GM18499 (cell line): ENCODE data around the gene TBCCD1.

Experiments
- ATAC-seq: cut with Tn5 transposase; IDR thresholded peaks from one replicate; pipeline ENCODE4 v1.9.1; 2021; ENCODE audit warnings: moderate number of reproducible peaks; ENCODE audit not compliant: insufficient read depth, unreplicated experiment

The TBCCD1 gene

GRCh38 chr3:186567072-186567921, at the start of gene TBCCD1:
Gene TBCCD1 (minus strand): TSS chr3:186567339. CDS start chr3:186564329, 3,010 bp downstream.
- peak; percentile 31 for ATAC-seq

- ATAC-seq: no peak
Observed at GRCh38 chr3:186616299-186616617, 49.1 kb upstream of the TBCCD1 start.

GRCh38 chr3:186614597-186615483, 47.7 kb upstream of the TBCCD1 start:
- no peak for ATAC-seq

- ATAC-seq: no peak
Observed at GRCh38 chr3:186614266-186614596, 47.1 kb upstream of the TBCCD1 start.

GRCh38 chr3:186613637-186614265, 46.6 kb upstream of the TBCCD1 start:
- no peak for ATAC-seq

GRCh38 chr3:186612721-186613636, 45.8 kb upstream of the TBCCD1 start, which contains the start of gene AHSG:
Gene AHSG (plus strand): TSS chr3:186613060. CDS start chr3:186613142, 82 bp downstream.
- no peak for ATAC-seq

GRCh38 chr3:186612065-186612464, 44.9 kb upstream of the TBCCD1 start:
- ATAC-seq: no peak

GRCh38 chr3:186609247-186609868, 42.2 kb upstream of the TBCCD1 start:
- no peak for ATAC-seq

GRCh38 chr3:186608624-186609215, 41.6 kb upstream of the TBCCD1 start:
- no peak for ATAC-seq

- ATAC-seq: no peak
Observed at GRCh38 chr3:186605561-186606545, 38.7 kb upstream of the TBCCD1 start.

GRCh38 chr3:186605078-186605477, 37.9 kb upstream of the TBCCD1 start:
- no peak for ATAC-seq

GRCh38 chr3:186603159-186603558, 36.0 kb upstream of the TBCCD1 start:
- ATAC-seq: no peak

- ATAC-seq: no peak
Observed at GRCh38 chr3:186600896-186601295, 33.8 kb upstream of the TBCCD1 start.

GRCh38 chr3:186599785-186600166, 32.6 kb upstream of the TBCCD1 start:
- ATAC-seq: no peak

- ATAC-seq: no peak
Observed at GRCh38 chr3:186599142-186599784, 32.1 kb upstream of the TBCCD1 start.

- no peak for ATAC-seq
Observed at GRCh38 chr3:186598794-186599141, 31.6 kb upstream of the TBCCD1 start.

- ATAC-seq: no peak
Observed at GRCh38 chr3:186598108-186598784, 31.1 kb upstream of the TBCCD1 start.
